T-helper 1 cell treated with Interleukin-12 subunit alpha and Interleukin-12 subunit beta and Interleukin-4 antibody, amounts not matched to agents 30 ng/mL and 1 ng/mL, for 36 hours (primary cell): ENCODE data around the gene ARHGAP45. TPM values are rescaled to one million over a fixed set of nuclear protein-coding genes. Genes with fewer than 3 reads are reported as not detected.
"Not testable (repeated sequence)": the region's sequence is repeated elsewhere in the genome, so short reads cannot be mapped to it uniquely, and the experiment has no call there.

Experiments used
- intact Hi-C: fragments of 100-400 bp; cut with micrococcal nuclease; formaldehyde crosslinking; loops from one replicate; pipeline ENCODE4 v1.15.1; 2024
- total RNA-seq: library from RNA; stranded (reverse); gene quantifications from 2 replicates; pipeline ENCODE4 v1.2.3, GENCODE V29; 2022

Gene ARHGAP45
- total RNA-seq, result 471 and 479 TPM in 2 replicates

GRCh38 chr19:1066748-1067340 is at the start of gene ARHGAP45:
Gene ARHGAP45 (plus strand): TSS chr19:1067167. CDS start chr19:1067406, 239 bp downstream.
- intact Hi-C loops, result loop anchor here (2.0 to 5.0 kb wide), 3 partner anchors 28 to 204 kb away; partner anchors contain the start of gene POLR2E

DNA sequence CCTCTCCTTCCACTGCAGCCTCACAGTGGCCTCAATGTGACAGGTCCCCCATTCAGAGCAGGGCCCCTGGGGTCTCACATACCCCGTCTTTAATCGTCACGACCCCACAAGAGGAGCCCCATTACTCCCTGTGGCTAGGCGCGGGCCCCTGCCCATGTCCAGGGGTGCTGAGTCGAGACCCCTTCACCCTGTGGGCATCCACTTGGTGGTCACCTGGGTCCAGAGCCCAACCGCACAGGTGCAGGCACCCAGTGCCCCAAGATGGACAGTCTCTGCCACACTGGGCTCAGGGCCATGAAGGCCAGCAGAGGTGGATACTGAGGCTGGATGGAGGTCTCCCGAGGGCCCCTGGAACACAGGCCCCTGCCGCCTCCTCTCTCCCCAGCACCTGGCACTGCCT is 49.1 kb upstream of the ARHGAP45 start:
- intact Hi-C loops, result no loop called here

DNA sequence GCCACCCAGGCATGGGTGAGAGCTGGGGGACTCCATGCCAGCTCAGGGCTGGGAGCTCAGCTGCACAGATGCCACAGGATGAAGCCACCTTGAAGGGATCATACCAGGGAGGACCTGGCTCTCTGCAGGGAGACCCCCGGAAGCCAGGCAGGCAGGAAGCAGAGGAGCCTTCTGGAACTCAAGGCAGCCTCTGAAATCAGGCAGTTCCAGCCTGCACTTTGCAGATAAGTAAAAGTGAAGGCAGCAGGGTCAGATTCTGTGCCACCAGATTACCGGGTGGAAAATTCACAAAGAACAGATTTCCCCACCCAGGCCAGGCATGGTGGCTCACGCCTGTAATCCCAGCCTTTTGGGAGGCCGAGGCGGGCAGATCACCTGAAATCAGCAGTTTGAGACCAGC is 48.6 kb upstream of the ARHGAP45 start:
- intact Hi-C loops, result no loop called here

DNA sequence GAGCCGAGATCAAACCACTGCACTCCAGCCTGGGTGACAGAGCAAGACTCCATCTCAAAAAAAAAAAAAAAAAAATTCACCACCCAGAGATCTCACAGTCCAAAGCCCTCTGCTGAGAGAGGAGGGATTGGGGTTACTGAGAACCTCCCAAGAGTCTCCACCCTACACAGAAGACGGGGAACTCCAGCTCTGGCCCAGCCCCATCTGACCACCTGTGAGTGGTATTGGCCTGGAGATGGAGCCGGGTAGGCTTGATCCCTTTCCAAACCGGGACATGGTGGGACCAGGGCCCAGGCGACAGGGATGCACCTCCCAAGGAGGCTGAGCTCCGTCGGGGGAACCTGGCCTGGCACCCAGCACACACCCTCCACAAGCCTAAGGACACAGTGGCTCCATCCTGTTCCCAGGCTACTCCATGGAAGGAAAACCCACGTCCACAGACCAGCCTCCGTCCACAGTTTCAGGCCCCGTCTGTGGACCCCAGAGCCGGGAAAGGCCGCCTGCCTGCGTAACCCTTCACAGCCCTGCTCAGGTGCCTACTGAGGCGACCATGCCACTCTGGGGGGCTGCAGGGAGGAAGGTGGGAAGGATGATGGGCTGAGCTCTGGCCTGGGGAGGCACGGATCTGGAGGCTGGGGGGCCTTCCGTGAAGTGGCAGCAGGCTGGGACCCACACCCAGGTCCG is 47.9 kb upstream of the ARHGAP45 start:
- intact Hi-C loops, result no loop called here

DNA sequence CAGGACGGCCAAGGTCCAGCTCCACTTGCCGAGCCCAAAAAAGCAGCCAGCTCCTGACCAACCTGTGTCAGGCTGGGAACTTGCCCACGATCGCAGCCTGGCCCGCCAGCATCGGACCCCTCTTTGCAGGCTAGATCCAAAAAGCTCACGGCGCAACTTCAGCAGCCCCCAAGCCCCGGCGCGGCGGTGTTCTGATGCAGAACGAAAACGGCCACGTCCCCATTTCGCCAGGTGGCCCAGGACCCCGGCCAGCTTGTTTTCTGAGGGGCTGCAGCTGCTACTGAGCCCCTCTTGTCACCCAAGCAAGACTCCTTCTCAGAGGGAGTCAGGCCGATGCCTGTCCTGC is 47.4 kb upstream of the ARHGAP45 start:
- intact Hi-C loops, result no loop called here

GRCh38 chr19:1019980-1020867 is 46.7 kb upstream of the ARHGAP45 start:
- intact Hi-C loops, result loop anchor here (1.0 to 5.0 kb wide), 4 partner anchors 19 to 358 kb away; partner anchors contain the start of genes PTBP1 and RNF126

GRCh38 chr19:1020868-1021425 is 46.0 kb upstream of the ARHGAP45 start, which contains the start of gene TMEM259:
Gene TMEM259 (minus strand): TSS chr19:1021123. CDS start chr19:1020996, 127 bp downstream.
- intact Hi-C loops, result loop anchor here (1.0 to 5.0 kb wide), 15 partner anchors 20 to 584 kb away; partner anchors contain the start of genes POLR2E, PTBP1, RNF126 and STK11

DNA sequence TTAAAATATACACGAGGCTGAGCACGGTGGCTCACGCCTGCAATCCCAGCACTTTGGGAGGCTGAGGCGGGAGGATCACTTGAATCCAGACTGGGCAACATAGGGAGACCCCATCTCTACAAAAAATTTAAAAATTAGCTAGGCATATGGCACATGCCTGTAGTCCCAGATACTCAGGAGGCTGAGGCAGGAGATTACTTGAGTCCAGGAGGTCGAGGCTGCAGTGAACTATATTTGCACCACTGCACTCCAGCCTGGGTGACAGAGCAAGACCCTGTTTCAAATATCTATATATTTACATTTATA is 43.1 kb upstream of the ARHGAP45 start:
- intact Hi-C loops, result loop anchor here (5.0 kb wide), 1 partner anchor 362 kb away; the partner anchor contains the start of gene RNF126

GRCh38 chr19:1025080-1025479 is 41.9 kb upstream of the ARHGAP45 start:
- intact Hi-C loops, result not testable (repeated sequence)

GRCh38 chr19:1025960-1026782 is 40.8 kb upstream of the ARHGAP45 start, which contains the start of gene CNN2:
Gene CNN2 (plus strand): TSS chr19:1026608. CDS start chr19:1026662, 54 bp downstream.
- intact Hi-C loops, result no loop called here

DNA sequence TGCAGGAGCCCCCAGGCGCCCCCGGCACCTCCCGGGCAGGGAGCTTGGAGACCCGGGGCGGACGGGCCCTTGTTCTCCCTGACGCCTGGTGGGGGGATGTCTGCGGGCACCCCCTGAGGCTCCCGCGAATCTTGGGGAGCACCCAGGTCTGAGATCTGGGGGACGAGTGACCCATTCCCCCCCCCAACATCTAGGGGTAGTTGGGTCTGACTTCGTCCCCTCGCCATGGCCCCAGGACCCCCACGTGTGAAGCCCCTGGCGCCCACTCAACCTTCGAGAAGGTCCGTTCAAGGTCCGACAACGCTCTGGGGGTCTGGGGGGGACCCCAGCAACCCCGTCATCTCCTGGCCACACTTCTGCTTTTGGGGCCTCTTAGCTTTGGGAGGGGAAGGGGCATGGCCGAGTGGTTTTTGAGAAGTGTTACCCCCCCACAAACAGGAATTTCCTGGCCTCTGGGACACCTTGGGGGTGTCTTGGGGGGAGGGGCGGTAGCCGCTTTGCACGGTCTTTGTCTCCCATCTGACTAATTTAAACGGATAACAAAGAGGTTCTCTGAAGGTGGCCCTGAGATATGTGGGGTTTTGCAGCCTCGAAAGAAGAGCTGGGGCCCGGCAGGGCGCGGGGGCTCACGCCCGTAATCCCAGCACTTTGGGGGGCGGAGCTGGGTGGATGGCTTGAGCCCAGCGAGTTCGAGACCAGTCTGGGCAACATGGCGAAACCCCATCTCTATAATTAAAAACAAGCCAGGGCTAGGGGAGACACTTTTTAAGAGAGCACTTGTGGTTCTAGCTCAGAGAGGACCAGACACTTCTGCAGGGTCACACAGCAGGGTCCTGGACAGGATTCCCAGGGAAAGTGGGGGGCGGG is 40.0 kb upstream of the ARHGAP45 start:
- intact Hi-C loops, result no loop called here

DNA sequence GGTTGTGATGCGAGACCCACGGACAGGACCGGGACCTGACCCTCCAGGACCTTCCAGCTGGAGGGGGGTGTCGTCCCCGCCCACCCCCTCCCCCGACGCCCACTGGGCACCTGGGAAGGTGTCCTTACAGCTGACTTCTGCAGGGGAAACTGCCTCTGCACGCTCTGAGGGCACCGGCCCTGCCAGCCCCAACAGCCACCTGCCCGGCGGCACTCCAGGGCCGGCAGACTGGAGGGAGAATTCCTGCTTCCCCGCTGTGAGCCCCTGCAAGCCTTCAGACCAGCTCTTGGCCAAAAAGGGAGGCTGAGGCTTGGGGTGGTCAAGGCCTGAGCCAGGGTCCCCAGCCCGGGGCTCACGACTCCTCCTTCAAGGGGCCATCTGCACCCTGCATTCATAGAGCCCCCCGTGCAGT is 39.3 kb upstream of the ARHGAP45 start:
- intact Hi-C loops, result loop anchor here (1.0 kb wide), 1 partner anchor 13 kb away; the partner anchor contains the start of gene ABCA7

GRCh38 chr19:1028062-1028926 is 38.7 kb upstream of the ARHGAP45 start:
- intact Hi-C loops, result loop anchor here (1.0 kb wide), 1 partner anchor 12 kb away; the partner anchor contains the start of gene ABCA7

- intact Hi-C loops, result no loop called here
These were observed 34.6 kb upstream of the ARHGAP45 start for GRCh38 chr19:1032264-1032867.

- intact Hi-C loops, result no loop called here
These were observed 30.9 kb upstream of the ARHGAP45 start for GRCh38 chr19:1035998-1036621.

DNA sequence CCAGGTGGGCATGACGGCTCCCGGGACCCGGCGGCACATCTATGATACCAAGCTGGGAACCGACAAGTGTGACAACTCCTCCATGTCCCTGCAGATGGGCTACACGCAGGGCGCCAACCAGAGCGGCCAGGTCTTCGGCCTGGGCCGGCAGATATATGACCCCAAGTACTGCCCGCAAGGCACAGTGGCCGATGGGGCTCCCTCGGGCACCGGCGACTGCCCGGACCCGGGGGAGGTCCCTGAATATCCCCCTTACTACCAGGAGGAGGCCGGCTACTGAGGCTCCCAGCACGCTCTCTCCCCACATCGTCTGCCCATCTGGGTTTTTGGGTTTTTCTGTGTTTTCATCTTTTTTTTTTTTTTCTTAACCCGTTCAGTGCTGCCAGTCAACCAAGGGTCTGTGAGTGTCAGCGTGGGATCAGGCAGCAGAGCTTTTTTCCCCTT is 29.3 kb upstream of the ARHGAP45 start:
- intact Hi-C loops, result no loop called here

- intact Hi-C loops, result no loop called here
These were observed 27.9 kb upstream of the ARHGAP45 start for GRCh38 chr19:1038978-1039645.
